H1 (cell line): ENCODE data around the gene KLF7. TPM values are rescaled to one million over a fixed set of nuclear protein-coding genes. Genes with fewer than 3 reads are reported as not detected.

Experiments used
- CTCF ChIA-PET: fragments of 300-600 bp; sonication (Branson Sonifier 250); formaldehyde crosslinking; loops from one replicate; lab custom pipeline; 2021; ENCODE audit not compliant: partially characterized antibody; lab: Charles Lee
- POLR2A ChIA-PET: fragments of 300-600 bp; sonication (Branson Sonifier 250); formaldehyde crosslinking; loops from one replicate; lab custom pipeline; 2021; ENCODE audit warnings: inconsistent platforms; ENCODE audit not compliant: partially characterized antibody; lab: Charles Lee
- DNase-seq, 2 experiments: peaks; one replicate each; pipeline versions ENCODE4 v3.0.0 to v3.0.0-alpha.2; 2010 to 2022; ENCODE audit warnings: low spot score in 2 of 2, low read depth in 1 of 2, mixed read lengths in 1 of 2
- FAIRE-seq: peaks from 2 replicates; lab custom pipeline; 2011; peaks lifted over from hg19 to GRCh38; lab: Jason Lieb, UNC
- H2AFZ ChIP-seq: 2 replicates; pipeline ENCODE4 v1.8.1; 2012; ENCODE audit warnings: low read length, inconsistent platforms
- H2AK5ac ChIP-seq: 2 replicates; pipeline ENCODE4 v1.6.1; 2013; ENCODE audit warnings: low read depth, low read length
- H2BK120ac ChIP-seq: replicated peaks from 2 replicates; pipeline ENCODE3; 2013; ENCODE audit warnings: low read depth, low read length, inconsistent platforms
- H2BK12ac ChIP-seq: 2 replicates; pipeline ENCODE4 v1.6.1; 2013; ENCODE audit warnings: low read depth, low read length
- H2BK15ac ChIP-seq: 2 replicates; pipeline ENCODE4 v1.6.1; 2013; ENCODE audit warnings: low read length
- H2BK20ac ChIP-seq: 2 replicates; pipeline ENCODE4 v1.6.1; 2013; ENCODE audit warnings: low read length
- H2BK5ac ChIP-seq: 2 replicates; pipeline ENCODE4 v1.6.1; 2013; ENCODE audit warnings: low read depth, low read length
- H3K14ac ChIP-seq: 2 replicates; pipeline ENCODE4 v1.6.1; 2013; ENCODE audit warnings: inconsistent platforms; ENCODE audit not compliant: insufficient read length
- H3K18ac ChIP-seq: 2 replicates; pipeline ENCODE4 v1.6.1; 2013; ENCODE audit warnings: low read length; ENCODE audit errors: extremely low read depth
- H3K23ac ChIP-seq: 2 replicates; pipeline ENCODE4 v1.6.1; 2013; ENCODE audit warnings: inconsistent platforms; ENCODE audit not compliant: insufficient read length
- H3K23me2 ChIP-seq: 2 replicates; pipeline ENCODE4 v1.6.1; 2013; ENCODE audit warnings: low read depth, low read length
- H3K27ac ChIP-seq: 2 replicates; pipeline ENCODE4 v1.6.1; 2011; ENCODE audit warnings: low read depth, low read length, inconsistent platforms
- H3K27me3 ChIP-seq, 4 experiments: replicated peaks in 1 of 4; 1 replicate in 1 of 4; 2 replicates in 3 of 4; pipeline versions ENCODE4 v1.6.1 to v1.8.1; 2011 to 2013; ENCODE audit warnings: low read length in 3 of 4, mild to moderate bottlenecking in 3 of 4, inconsistent platforms in 2 of 4, mixed read lengths in 2 of 4, moderate library complexity in 1 of 4; ENCODE audit not compliant: control insufficient read depth in 3 of 4, insufficient read depth in 3 of 4; ENCODE audit errors: extremely low read depth in 1 of 4
- H3K36me3 ChIP-seq, 4 experiments: 2 replicates each; pipeline versions ENCODE4 v1.6.1 to v1.8.1; 2011 to 2013; ENCODE audit warnings: mild to moderate bottlenecking in 4 of 4, low read length in 3 of 4, moderate library complexity in 2 of 4, control low read depth in 1 of 4, inconsistent platforms in 1 of 4; ENCODE audit not compliant: insufficient read depth in 4 of 4, control insufficient read depth in 2 of 4
- H3K4ac ChIP-seq: replicated peaks from 2 replicates; pipeline ENCODE3; 2013; ENCODE audit warnings: low read length, low read depth, mixed read lengths, inconsistent platforms; ENCODE audit not compliant: insufficient read length
- H3K4me1 ChIP-seq, 4 experiments: replicated peaks in 1 of 4; 1 replicate in 1 of 4; 2 replicates in 3 of 4; pipeline versions ENCODE4 v1.6.1 to v1.8.1; 2011 to 2013; ENCODE audit warnings: low read length in 3 of 4, inconsistent platforms in 2 of 4, mixed read lengths in 1 of 4; ENCODE audit not compliant: insufficient read depth in 4 of 4, control insufficient read depth in 3 of 4
- H3K4me2 ChIP-seq, 2 experiments: 2 replicates each; pipeline versions ENCODE4 v1.6.1 to v1.8.1; 2011 to 2013; ENCODE audit warnings: low read depth in 2 of 2, low read length in 2 of 2, control low read depth in 1 of 2, inconsistent platforms in 1 of 2, mild to moderate bottlenecking in 1 of 2; ENCODE audit not compliant: insufficient read depth in 1 of 2
- H3K4me3 ChIP-seq, 4 experiments: fragments of 200-600, 300-600 bp in 1 of 4; sonication (generic), shearing (Covaris generic), sonication (Bioruptor Twin) in 1 of 4; 2 replicates each; pipeline versions ENCODE4 v1.5.1 to v1.8.1; 2011 to 2016; ENCODE audit warnings: low read length in 4 of 4, low read depth in 3 of 4, control low read depth in 2 of 4, inconsistent platforms in 2 of 4, mild to moderate bottlenecking in 2 of 4, mixed read lengths in 1 of 4, moderate library complexity in 1 of 4; ENCODE audit not compliant: insufficient read depth in 2 of 4; ENCODE audit errors: extremely low read depth in 1 of 4
- H3K56ac ChIP-seq: replicated peaks from 2 replicates; pipeline ENCODE3; 2013; ENCODE audit warnings: low read depth, mild to moderate bottlenecking, mixed read lengths, low read length, inconsistent platforms; ENCODE audit not compliant: insufficient read length
- H3K79me1 ChIP-seq: 2 replicates; pipeline ENCODE4 v1.6.1; 2013; ENCODE audit warnings: low read depth, low read length, control low read depth
- H3K79me2 ChIP-seq, 2 experiments: 2 replicates each; pipeline versions ENCODE4 v1.6.1 to v1.8.1; 2012 to 2013; ENCODE audit warnings: low read length in 2 of 2, mild to moderate bottlenecking in 2 of 2, inconsistent platforms in 1 of 2; ENCODE audit not compliant: insufficient read depth in 2 of 2, control insufficient read depth in 1 of 2
- H3K9ac ChIP-seq, 4 experiments: replicated peaks in 1 of 4; 1 replicate in 1 of 4; 2 replicates in 3 of 4; pipeline versions ENCODE4 v1.6.1 to v1.8.1; 2011 to 2013; ENCODE audit warnings: low read depth in 3 of 4, low read length in 3 of 4, control low read depth in 2 of 4, mild to moderate bottlenecking in 2 of 4, moderate library complexity in 2 of 4, inconsistent platforms in 1 of 4; ENCODE audit errors: extremely low read depth in 1 of 4
- H3K9me3 ChIP-seq, 2 experiments: 2 replicates each; pipeline versions ENCODE4 v1.6.1 to v1.8.1; 2012 to 2013; ENCODE audit warnings: mild to moderate bottlenecking in 2 of 2, moderate library complexity in 2 of 2, control low read depth in 1 of 2, inconsistent platforms in 1 of 2, low read depth in 1 of 2, low read length in 1 of 2, mixed read lengths in 1 of 2; ENCODE audit not compliant: insufficient read depth in 2 of 2
- H4K20me1 ChIP-seq, 2 experiments: replicated peaks in 1 of 2; 2 replicates each; pipeline versions ENCODE3 to v1.8.1; 2011 to 2013; ENCODE audit warnings: inconsistent platforms in 2 of 2, low read length in 2 of 2, mild to moderate bottlenecking in 1 of 2; ENCODE audit not compliant: insufficient read depth in 2 of 2, control insufficient read depth in 1 of 2
- H4K5ac ChIP-seq: 2 replicates; pipeline ENCODE4 v1.6.1; 2013; ENCODE audit warnings: low read length, low read depth, mixed read lengths, inconsistent platforms; ENCODE audit not compliant: insufficient read length
- H4K8ac ChIP-seq: 2 replicates; pipeline ENCODE4 v1.8.0; 2013; ENCODE audit warnings: mild to moderate bottlenecking, moderate library complexity, low read length, inconsistent platforms; ENCODE audit not compliant: insufficient read depth; ENCODE audit errors: extremely low read depth
- H4K91ac ChIP-seq: replicated peaks from 2 replicates; pipeline ENCODE3; 2013; ENCODE audit warnings: low read length, mixed read lengths, inconsistent platforms; ENCODE audit not compliant: insufficient read length
- HDAC6 ChIP-seq: IDR thresholded peaks from one replicate; pipeline ENCODE4 v1.7.1; 2012; ENCODE audit warnings: low read depth, mild to moderate bottlenecking, inconsistent platforms, low read length, moderate library complexity
- WGBS, 2 experiments: shearing (Covaris generic) in 1 of 2; methylation state at CpG; one replicate each; pipeline versions ENCODE4 v1.1.6 to v1.1.7; 2013 to 2015; ENCODE audit warnings: low lambda C conversion rate in 2 of 2, mixed read lengths in 2 of 2, inconsistent platforms in 1 of 2, low coverage in 1 of 2, missing lambda C conversion rate in 1 of 2; ENCODE audit not compliant: insufficient replicate concordance in 2 of 2, insufficient coverage in 1 of 2, insufficient read length in 1 of 2; ENCODE audit errors: extremely low coverage in 1 of 2, missing lambda C conversion rate in 1 of 2; 5-methylcytosine and 5-hydroxymethylcytosine counted together
- polyA plus RNA-seq, 7 experiments: library from polyadenylated mRNA; depleted of rRNA in 3 of 7; stranded (reverse) in 5 of 7; unstranded in 2 of 7; fragments of >200 nt in 5 of 7; fragments of 200-250 nt in 2 of 7; gene quantifications; 1 replicate in 5 of 7; 2 replicates in 1 of 7; 4 replicates in 1 of 7; pipeline versions ENCODE4 v1.2.1 to v1.2.3, GENCODE V29; 2011 to 2013; ENCODE audit warnings: missing spikeins in 2 of 7, mixed read lengths in 2 of 7
- total RNA-seq: library from RNA; stranded (reverse); fragmentation: NEBNext Ultra II Directional; extraction: Animal tissue kit (Norgen Biotek cat#: 25700); gene quantifications from 2 replicates; pipeline ENCODE4 v1.2.1, GENCODE V29; 2021

The KLF7 gene
- total and polyA plus RNA-seq, 2 of the 8 experiments (the other 6 are each of a cell fraction or from before 2014, with no cell fraction given), result 9.6 to 23.3 TPM

DNA sequence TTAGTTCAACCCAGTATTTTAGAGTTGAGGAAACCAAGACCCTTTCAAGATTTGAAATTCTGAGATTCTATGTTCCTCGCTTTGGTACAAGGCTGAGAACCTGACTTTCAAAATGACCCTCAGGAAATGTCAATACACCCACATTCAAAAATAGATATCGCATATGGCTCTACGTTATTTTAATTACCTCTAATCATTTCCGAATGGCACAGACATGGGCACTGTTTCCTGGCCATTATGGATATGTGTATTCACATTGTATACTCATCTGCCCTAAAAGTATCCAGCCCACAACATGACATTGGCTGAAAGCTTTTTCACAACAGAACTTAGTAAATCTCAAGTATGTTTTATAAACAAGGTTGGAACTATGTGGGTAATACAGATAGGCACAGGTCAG, 6.7 kb downstream of the KLF7 start:
- FAIRE-seq (no peak), DNase-seq (no peak)
- POLR2A ChIA-PET, result interaction anchor here (1.4 kb wide), 1 partner anchor 176 kb away, joined by 3 read pairs; no protein-coding TSS in a partner anchor
- H3K4ac ChIP-seq, result no peak overlapping the region
- H3K4me1 ChIP-seq, result peaks cover 4 to 47% (median 23%) of the 10 kb centered on the region in 4 experiments; a peak in 6 of 7 replicates
- 89% methylated on average over 4 of the region's 4 CpGs; no CpG with 5 or more reads in 1 of the 2 experiments for WGBS, 2 experiments
- no peak overlapping the region for H3K56ac ChIP-seq
- H4K8ac ChIP-seq, result no peak overlapping the region
- H3K4me2 ChIP-seq, result no peak overlapping the region
- H3K18ac ChIP-seq, result no peak overlapping the region
- H3K27me3 ChIP-seq, result no peaks in the 10 kb centered on the region; a peak in 1 of 7 replicates
- no peak for TF ChIP-seq HDAC6
- TF ChIP-seq, all 59 proteins: peak for 0
- Histone ChIP-seq H3K4me3 (no peak overlapping the region), H3K23me2 (peaks cover 2% of the 10 kb centered on the region), H3K9ac (no peak overlapping the region), H2BK20ac (no peak overlapping the region), H2AFZ (no peak overlapping the region), H2BK120ac (no peak overlapping the region), H4K5ac (no peak overlapping the region), H2BK5ac (no peak overlapping the region; the same call in 1 of the 2 replicates), H3K9me3 (no peaks in the 10 kb centered on the region), H4K91ac (no peak overlapping the region), H3K79me2 (peaks cover 30 to 100% of the 10 kb centered on the region in 2 experiments; a peak in 3 of 4 replicates), H3K14ac (no peak overlapping the region), H2BK15ac (no peak overlapping the region), H3K36me3 (no peaks in the 10 kb centered on the region), H2AK5ac (no peak overlapping the region), H2BK12ac (no peak overlapping the region), H3K23ac (no peak overlapping the region), H4K20me1 (no peaks in the 10 kb centered on the region), H3K79me1 (peaks cover 6% of the 10 kb centered on the region), H3K27ac (no peak overlapping the region)
- CTCF ChIA-PET, result interaction anchor here (0.6 to 1.0 kb wide), 2 partner anchors 9 to 242 kb away, joined by 3 read pairs; no protein-coding TSS in a partner anchor
